Fibroblast of skin of right biceps (primary cell): ENCODE results near the gene KRT24.
"Not testable (repeated sequence)": the region's sequence is repeated elsewhere in the genome, so short reads cannot be mapped to it uniquely, and the experiment has no call there.

Experiments
- DNase-seq: peaks from one replicate; pipeline ENCODE4 v3.0.0-alpha.2; 2013

KRT24 gene

DNA sequence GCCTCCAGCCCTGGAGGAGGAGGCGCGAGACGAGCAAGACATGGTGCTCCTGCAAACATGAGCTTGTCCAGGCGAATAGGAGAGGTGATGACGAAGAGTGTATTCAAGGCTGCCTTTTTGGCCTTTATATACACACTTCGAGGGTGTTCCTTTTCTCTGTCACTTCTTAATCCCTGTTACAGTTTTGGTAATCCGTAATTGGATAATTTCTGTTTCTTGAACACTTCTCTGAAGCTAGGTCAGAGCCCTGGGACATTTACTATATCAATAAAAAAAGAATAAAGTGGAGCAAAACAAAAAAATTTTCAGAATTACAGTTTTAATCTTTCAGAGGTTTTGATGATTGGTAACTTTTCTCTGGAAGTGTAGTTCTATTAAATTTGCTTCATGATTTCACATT, at the start of gene KRT24:
KRT24 (minus strand) TSS at position 101 of the 400 bp plus-strand sequence; CDS start at position 42, 59 bp downstream.
- no peak for DNase-seq

DNA sequence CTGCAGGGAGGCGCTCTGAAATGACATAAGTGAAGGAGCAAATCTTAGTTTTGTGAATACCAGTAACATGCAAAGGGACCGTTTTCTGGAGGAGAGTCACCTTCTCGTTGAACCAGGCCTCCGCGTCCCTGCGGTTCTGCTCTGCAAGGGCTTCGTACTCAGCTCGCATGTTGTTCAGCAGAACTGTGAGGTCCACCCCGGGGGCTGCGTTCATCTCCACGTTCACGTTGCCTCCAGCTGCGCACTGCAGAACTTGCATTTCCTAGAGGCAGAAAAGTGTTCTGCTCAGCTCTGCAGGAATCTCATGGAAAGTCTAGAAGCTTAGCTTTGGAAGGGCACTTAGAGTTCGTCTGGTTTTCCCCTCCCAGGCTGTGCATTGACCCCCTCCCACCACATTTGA, 47.5 kb upstream of the KRT24 start:
- no peak for DNase-seq

DNA sequence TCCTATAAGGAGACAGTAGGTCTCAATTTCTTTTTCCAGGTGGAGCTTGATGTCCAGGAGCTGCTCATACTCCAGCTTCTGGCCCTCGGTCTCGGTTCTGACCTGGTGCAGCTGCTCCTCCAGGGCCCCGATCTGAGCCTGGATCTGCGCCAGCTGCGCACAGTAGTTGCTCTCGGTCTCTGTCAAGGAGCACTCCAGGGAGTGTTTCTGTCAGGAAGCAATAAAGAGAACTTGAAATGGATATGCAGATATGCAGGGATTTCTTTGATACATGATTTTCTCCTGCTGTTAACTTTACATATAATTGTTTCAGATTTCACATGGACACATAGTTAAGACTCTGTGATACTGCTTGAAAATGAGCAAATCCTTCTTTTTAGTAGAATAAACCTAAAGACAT, 46.8 kb upstream of the KRT24 start:
- no peak for DNase-seq

DNA sequence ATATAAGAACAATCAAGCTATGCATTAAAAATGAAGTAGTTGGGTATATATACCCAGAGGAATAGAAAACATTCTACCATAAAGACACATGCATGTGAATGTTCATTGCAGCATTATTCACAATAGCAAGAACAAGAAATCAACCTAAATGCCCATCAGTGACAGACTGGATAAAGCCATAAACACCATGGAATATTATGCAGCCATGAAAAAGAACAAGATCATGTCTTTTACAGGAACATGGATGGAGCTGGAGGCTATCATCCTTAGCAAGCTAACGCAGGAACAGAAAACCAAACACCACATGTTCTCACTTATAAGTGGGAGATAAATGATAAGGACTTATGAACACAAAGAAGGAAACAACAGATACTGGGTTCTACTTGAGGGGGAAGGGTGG, 45.1 kb upstream of the KRT24 start:
- not testable (repeated sequence) for DNase-seq

DNA sequence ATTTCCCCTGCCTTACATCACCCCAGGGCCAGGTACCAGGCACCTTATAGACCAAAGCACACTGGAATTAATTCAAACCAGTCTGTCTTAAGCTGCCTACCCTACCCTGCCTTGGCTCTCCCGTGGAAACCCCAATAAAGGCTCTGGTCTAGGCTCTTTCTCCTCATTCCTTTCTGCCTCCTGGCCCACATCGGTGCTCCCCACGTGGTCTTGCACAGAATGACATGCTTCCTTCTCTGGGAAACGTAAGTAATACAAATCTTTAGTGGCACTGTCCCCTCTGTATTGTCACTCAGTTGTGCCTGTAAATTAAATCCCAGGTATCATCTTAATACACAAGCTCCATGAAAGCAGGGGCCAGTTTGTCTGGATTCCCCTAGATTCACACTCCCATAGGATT, 35.0 kb upstream of the KRT24 start:
- no peak for DNase-seq

DNA sequence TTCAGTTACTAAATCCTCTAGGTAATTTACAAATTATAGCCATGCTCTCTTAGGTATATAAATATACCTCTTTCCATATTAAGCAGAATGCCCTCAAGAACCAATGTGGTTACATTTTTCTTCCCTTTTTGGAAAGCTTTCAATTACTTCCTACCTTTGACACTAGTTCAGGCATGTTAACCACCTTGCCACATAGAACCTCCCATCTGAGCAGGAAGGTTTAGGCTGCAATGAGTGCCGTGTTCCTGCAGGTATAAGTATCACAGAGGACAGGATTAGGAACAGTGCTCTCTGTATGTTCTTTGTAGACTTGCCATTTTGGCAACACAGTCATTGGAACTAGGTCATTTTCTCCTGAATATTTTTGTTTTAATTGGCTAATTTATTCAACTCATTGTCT, 31.5 kb upstream of the KRT24 start:
- no peak for DNase-seq

DNA sequence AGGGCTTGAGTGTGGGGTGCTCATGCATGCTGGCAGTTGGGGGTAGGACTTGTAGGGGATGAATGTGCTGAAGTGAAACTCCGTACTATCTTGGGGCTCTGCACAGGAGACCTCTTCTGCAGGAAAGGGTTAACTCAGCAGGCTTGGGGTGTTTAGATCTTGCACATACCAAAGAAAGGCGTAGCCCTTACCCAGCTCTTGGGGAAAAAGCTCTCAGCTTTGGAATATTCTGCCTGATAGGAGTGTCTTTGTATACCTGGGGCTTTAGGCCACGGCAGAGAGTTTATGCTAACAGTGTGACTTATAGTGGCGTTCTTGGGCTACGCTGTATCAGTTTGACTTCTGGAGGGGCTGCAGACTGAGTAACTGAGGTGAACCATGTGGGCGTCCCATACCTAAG, 30.5 kb upstream of the KRT24 start:
- DNase-seq, result no peak

DNA sequence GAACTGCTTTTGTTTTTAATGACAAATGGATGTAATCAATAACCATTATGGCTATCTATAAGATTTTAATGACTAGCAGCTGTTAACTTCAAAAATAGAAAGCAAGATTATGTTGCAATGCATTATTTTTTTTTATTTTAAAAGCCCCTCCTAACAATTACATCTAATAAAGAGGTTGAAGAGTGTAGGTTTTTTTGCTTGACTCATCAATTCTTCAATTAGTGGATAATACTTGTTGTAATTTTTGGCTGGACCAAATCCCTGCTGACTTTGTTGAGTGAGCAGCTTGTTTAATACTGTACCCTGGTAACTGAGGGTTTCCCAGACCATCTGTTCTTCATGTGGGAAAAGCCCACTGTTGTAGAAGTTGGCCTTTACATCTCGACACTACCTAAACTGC, 27.4 kb upstream of the KRT24 start:
- DNase-seq, result no peak

DNA sequence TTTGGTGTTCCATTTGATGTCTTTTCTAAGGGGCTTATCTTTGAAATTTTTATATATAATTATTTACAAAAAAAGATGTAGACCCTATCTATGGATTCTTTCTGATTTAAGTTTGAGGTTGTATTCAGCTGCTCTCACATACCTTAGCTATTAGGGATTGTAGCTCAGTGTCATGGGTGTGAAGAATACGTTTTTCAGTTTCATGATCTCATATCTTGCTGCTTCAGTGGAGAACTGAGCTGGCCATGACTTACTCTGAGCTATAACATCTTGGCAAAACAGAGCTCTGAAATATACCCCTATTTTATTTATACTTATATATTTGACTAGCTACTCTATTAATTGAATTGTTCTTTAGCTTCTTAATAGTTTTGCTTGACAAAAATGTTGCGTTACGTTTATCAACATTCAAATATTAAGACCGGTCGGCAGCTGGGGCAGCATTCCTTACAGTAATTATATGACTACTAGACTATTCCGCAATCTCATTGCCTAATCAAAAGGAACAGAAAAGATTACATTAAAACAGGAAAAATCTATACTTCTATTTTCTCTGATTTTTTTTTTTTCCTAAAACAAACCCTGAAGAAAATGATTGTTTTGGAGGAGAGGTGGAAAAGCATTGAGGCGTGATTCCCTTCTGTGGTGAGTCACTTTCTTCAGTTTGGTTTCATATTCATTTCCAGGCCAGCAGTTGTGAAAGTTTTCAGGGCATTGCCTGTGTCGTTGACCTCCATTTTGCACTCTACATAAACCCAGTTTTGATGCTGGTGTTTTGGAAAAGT, 24.1 kb upstream of the KRT24 start:
- no peak for DNase-seq

DNA sequence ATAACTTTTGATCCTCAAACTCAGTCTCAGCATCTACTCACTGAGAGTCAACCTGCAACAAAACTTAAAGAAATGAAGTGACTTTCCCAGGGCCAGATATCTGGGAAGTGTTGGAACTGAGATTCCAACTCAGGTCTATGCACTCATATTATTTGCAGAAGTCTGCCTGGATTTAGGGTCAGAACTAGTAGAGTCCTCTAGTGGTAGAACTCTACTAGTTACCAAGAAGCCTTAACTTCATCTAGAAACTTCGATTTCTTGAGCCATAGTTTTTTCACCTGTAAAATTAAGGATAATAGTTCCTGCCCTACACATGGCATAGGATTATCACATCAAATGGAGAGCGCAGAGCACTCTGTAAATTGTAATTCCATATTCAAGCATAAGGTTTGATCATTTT, 23.4 kb upstream of the KRT24 start:
- no peak for DNase-seq

DNA sequence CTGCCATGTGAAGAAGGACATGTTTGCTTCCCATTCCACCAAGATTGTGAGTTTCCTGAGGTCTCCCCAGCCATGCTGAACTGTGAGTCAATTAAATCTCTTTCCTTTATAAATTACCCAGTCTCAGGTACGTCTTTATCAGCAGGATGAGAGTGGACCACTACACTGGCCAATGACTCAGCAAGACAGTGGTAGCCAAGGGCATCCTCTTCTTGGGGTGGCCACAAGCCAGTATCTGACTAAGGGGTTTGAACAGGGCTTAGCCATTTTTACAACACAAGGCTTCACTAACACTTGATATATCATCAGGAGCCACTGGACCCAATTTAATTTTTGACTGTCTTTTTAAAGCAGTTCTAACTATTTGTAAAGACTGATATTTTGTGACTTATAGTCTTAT, 21.1 kb upstream of the KRT24 start:
- no peak for DNase-seq

DNA sequence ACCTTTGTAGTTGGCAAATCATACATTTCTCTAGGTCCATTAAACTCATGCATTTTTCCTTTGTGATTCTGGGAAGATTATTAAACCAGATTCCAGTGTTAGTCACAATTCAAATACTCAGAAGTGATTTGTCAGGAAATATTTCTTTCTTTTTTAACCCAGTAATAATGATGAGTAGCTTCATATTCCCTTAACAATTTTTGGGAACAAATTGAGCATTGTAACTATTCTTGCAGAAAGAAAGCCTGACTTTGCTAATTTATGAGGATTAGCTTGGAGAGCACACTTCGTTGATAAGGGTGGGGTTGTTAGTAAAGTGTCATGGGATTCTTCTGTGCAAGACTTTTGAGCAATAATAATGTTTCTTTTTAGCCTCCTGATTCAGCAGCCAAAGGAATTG, 18.7 kb upstream of the KRT24 start:
- no peak for DNase-seq

DNA sequence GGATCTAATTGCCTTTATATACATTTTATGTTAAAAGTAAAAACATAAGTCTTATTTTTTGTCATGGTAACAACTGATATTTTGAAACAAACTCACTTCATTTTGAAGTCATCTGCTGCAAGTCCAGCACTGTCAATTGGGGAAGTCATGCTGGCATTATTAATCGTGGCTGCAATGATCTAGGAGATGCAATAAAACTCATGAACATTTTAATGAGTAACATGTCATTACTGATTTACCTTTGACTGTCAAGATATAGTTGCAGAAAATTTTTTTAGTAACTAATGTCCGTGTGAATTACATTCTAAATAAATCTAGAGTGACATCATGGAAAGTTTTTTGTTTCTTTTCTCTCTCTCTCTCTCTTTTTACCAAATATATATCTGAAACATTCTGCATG, 17.3 kb upstream of the KRT24 start:
- no peak for DNase-seq

DNA sequence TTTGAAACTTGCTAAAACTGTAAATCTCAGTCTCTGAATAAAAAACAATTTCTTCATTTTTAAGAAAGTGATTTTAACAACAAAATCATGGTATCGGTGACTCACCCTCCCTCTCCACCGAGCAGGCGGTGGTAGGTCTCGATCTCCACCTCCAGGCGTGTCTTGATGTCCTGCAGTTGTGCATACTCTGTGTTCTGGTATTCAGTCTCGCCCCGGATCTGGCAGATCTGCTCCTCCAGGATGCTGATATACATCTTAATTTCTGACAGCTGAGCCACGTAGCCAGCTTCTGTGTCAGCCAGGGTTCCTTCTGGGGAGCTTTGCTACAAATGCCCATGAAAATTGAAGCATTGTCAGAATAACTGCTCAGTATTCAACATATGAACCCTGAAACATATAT, 15.4 kb upstream of the KRT24 start:
- no peak for DNase-seq

DNA sequence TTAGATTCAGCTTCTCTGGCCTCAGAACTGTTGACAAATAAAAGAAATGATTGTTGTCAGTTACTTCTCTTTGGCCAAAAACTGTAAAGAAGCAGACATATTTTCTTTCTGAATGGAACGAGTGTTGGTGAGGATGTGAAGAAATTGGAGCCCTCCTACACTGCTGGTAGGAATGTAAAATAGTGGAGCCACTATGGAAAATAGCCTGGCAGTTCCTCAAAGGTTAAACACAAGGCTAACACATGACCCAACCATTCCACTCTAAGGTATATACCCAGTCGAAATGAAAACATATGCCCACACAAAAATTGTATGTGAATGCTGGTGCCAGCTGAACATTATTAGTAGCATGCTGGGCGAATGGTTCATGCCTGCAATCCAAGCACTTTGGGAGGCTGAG, 14.2 kb upstream of the KRT24 start:
- DNase-seq, result no peak

DNA sequence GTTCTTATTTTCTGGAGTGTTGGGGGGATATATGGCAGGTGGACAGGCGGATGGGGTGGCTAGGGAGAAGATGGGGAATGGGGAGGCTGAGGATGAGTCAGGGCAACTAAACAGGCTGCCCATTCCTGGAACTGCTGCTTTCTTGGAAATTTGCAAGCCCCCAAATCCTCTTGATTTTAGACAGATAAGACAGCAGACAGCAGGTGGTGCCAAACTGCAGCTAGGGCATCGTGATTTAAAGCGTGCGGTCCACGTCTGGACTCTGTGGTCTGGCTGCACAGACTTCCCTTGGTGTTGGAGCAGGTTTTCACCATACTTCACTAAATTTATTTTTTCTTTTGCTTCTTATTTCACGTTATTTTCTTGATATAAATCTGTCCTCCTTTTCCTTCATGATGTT, 10.9 kb upstream of the KRT24 start:
- no peak for DNase-seq

DNA sequence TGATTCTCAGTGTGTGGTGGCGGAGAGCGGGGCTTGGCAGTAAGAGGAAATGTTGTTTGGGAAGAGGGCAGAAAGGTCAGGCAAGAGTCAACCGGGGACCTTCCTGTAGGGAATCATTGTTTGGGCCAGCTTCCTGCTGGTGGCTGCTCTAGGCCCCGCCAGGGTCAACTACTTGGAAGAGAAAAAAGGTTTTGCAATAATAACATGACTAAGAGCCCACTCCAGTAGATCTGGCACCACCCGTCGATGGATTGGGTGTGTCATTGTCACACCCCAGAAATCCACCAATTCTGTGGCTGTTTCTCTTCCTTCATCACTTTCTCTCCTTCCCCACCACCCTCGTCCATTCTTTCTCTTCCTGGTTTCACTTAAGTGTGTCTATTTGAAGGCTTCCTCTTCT, 4.2 kb upstream of the KRT24 start:
- DNase-seq, result no peak

DNA sequence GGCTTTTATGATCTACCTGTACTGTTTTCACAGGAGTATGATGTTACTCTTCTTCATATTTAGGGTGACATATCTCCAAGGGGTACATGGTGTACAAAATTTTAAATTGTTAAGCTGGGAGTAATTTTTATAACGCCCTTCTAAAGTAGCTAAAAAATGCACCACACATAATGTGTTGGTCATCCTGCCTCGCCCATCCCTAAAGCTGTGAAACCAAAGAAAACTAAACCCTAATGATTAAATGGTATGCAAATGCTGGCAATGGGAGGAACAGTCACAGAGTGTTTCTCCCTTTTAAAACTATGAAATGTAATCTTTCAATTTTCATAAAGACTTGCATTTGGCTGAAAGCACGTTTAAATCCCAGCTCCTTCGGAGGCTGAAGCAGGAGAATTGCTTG, 2.0 kb upstream of the KRT24 start:
- no peak for DNase-seq

DNA sequence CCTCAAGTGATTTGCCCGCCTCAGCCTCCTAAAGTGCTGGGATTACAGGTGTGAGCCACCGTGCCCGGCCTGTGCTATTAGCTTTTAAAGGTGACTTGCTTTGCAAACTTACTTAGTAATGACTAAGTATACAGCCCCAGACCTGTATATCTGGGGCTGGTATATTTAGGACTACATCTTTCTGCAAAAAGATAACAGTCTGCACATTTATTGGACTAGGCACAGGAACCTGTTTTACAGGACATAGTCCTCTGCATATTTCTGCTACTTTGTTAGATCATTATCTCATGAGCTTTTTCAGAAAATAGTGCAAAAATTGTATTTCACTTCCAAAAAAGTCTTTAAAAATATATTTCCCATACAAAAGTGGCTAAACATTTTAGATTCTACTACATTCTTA, 1.3 kb downstream of the KRT24 start:
- no peak for DNase-seq

DNA sequence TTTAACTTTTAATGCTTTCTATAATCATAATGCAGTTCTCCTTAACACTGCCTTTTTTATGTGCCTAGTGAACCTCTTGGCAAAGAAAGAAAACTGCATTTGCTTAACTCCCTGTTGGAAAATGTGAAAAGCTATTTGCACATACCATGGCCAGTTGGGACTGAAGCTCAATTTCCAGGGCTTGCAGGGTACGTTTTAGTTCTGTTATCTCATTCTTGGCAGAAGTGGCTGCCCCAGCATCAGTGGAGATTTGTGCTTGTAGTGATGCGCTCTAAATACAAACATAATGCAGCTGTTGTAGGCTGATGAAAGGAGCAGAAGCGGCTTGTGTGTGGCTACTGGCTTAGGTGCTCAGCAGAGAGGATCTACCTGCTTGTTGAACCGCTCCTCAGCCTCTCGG, 3.7 kb downstream of the KRT24 start:
- DNase-seq, result no peak

DNA sequence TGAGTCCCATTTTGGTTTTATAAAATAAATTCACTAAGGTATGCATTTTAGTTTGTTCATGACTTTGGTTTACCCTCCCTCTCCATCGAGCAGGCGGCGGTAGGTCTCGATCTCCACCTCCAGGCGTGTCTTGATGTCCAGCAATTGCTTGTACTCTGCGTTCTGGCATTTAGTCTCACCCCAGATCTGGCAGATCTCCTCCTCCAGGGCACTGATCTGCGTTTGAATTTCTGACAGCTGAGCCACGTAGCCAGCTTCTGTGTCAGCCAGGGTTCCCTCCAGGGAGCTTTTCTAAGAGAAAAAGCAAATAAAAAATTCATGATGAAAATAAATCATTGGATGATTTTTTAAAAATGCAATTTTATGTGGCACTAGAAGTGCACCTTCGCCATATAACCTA, 4.2 kb downstream of the KRT24 start:
- no peak for DNase-seq

DNA sequence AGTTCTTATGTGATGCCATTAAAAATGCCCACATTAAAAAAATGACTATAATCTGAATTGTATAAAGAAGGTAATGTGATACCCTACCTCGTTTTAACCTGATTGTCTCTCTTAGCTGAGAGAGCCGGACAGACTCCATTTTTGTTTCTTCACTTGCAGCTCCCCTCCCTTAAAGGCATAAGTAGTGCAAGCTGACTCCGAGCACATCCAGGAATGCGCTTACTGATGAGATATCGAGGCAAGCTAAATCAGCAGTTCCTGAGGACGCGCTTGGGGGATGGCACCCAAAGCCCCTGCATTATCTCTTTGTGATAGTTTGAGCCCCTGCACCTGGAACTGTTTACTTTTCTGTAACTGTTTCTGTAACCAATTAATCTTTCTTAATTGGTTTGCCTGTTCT, 6.3 kb downstream of the KRT24 start:
- DNase-seq, result no peak

DNA sequence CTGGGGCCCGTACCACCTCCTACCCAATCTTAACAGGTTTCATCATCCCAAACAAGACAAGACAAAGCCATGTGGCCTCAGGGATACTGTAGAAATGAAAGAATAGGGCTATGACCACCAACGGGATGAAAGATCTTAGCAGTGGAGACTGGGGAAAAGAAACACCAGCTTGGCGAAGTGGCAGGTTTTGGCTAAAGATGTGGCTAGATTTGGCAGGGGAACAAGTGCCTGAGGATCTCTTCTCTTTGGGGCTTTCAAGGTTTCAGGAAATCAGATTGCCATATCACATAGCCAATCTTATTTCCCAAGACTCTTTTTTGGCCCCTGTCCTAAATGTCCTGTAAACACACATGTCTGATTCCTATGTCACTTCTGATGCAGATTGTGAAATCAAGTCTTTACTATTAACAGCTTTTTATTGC, 6.9 kb downstream of the KRT24 start:
- DNase-seq, result no peak

DNA sequence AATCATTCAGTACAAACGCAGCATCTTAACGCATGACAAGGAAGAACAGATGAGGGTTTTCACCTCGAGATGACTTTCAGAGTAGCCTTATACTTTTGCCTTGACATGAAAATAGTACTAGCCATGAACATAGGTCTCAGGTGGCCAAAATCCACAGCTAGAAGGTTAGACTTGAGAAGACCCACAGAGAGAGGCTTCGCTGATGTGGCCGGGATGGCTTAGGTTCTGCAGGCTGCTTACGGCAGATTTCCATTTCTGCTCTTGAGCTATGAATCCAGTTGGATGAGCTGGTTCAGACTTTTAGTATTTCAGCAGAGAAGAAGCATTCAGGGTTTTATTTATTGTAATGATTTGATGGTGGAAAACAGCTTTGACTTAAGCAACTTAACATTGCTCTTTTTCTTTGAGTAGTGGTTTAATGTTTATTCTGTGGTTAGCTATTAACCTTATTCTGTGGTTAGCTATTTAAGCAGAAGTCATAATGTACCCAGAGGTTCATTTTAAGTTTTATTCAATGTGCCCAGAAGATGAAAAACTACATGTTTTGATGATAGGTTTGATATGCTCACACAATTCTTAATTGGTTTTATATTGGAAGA, 7.6 kb downstream of the KRT24 start:
- DNase-seq, result no peak

DNA sequence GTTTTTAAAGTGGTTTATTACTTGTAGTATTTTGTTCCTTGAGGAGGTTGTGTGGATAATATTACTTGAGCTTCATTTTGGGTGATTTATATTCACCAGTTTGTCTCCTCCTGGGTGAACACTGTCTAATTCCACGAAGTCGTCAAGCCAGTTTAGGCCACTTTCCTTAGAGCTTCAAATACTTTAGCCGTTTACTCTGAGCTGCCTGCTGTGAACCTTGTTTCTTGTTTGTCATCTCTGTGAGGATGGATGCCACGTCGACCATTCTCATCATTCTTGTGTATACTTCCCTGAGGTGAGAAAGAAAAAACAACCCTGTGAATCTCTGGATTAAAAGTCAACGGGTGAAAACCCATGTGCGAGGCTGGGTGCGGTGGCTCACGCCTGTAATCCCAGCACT, 9.0 kb downstream of the KRT24 start:
- DNase-seq, result no peak
